IMR-90 (cell line): ENCODE results near the gene NAPEPLD.

Experiments
- CEBPB ChIP-seq: IDR thresholded peaks from 2 replicates; pipeline ENCODE4 v1.6.1; 2012; ENCODE audit warnings: low read depth, low read length, improper control_type of control experiment
- CTCF ChIP-seq: conservative IDR thresholded peaks from 2 replicates; pipeline ENCODE4 v1.5.1; 2012; ENCODE audit warnings: mild to moderate bottlenecking, low read depth, low read length, improper control_type of control experiment
- ELK1 ChIP-seq: fragments of 150-350 bp; IDR thresholded peaks from 2 replicates; pipeline ENCODE4 v1.6.1; 2016; ENCODE audit warnings: low read depth, mild to moderate bottlenecking, low read length, moderate library complexity, borderline replicate concordance
- NFE2L2 ChIP-seq: fragments of 150-350 bp; IDR thresholded peaks from 2 replicates; pipeline ENCODE4 v1.6.1; 2016; ENCODE audit warnings: low read depth, mild to moderate bottlenecking, low read length
- POLR2A ChIP-seq: IDR thresholded peaks from 2 replicates; pipeline ENCODE4 v1.6.1; 2012; ENCODE audit warnings: mild to moderate bottlenecking, low read depth, low read length
- RFX5 ChIP-seq: IDR thresholded peaks from 2 replicates; pipeline ENCODE4 v1.8.0; 2012; ENCODE audit warnings: low read depth, mild to moderate bottlenecking, low read length, moderate library complexity
- USF2 ChIP-seq: fragments of 150-350 bp; IDR thresholded peaks from 2 replicates; pipeline ENCODE4 v1.6.1; 2017; ENCODE audit warnings: mild to moderate bottlenecking, antibody characterized with exemption, low read length, low read depth

DNA sequence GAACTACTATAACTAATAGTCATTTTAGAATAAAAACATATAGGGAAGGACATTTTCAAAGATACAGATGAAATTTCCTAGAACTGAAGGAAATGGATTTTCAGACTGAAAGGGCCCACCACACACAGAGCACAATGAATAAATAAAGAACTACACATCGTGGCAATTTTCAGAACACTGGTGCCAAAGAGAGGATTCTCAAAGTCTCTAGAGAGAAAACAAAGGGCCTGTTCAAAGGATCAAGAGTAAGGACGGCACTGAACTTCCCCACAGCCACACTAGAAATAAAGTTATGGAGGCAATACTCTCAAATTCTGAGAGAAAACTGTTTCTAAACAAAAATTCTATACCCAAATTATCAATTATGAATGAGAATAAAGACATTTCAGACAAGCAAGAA is 21.9 kb downstream of the NAPEPLD start:
- TF ChIP-seq CTCF: no peak
- TF ChIP-seq RFX5: no peak
- no peak for TF ChIP-seq ELK1
- no peak for TF ChIP-seq POLR2A
- TF ChIP-seq NFE2L2: no peak
- TF ChIP-seq USF2: no peak
- TF ChIP-seq CEBPB: no peak
